Anterior cingulate cortex (tissue), 58 donors: ENCODE results near the gene LHFPL3.
"Not testable (repeated sequence)": the region's sequence is repeated elsewhere in the genome, so short reads cannot be mapped to it uniquely, and the experiment has no call there.

Experiments
- DNase-seq, 58 donors: peaks; one replicate each; lab custom pipeline; 2025; lab: John Stamatoyannopoulos, UW

LHFPL3 gene

GRCh38 chr7:104921596-104921995 is 593.2 kb downstream of the LHFPL3 start:
- no peak for DNase-seq

GRCh38 chr7:104922182-104923009 is 594.0 kb downstream of the LHFPL3 start:
- no peak for DNase-seq

- peak in 36 of 58 donors; percentile 5 to 65 (median 30) for DNase-seq
These were observed 594.6 kb downstream of the LHFPL3 start for GRCh38 chr7:104923010-104923421.

- DNase-seq, result not testable (repeated sequence)
These were observed 597.8 kb downstream of the LHFPL3 start for GRCh38 chr7:104926189-104926588.

- DNase-seq, result no peak
These were observed 598.2 kb downstream of the LHFPL3 start for GRCh38 chr7:104926601-104927041.

GRCh38 chr7:104927055-104927454 is 598.7 kb downstream of the LHFPL3 start:
- peak in 1 of 58 donors; percentile 5 for DNase-seq

GRCh38 chr7:104928721-104929400 is 600.5 kb downstream of the LHFPL3 start:
- no peak for DNase-seq

- DNase-seq, result no peak
These were observed 601.5 kb downstream of the LHFPL3 start for GRCh38 chr7:104929921-104930320.

GRCh38 chr7:104931181-104931781 is 602.9 kb downstream of the LHFPL3 start:
- DNase-seq, result peak in 1 of 58 donors; percentile 6

GRCh38 chr7:104933022-104933421 is 604.6 kb downstream of the LHFPL3 start:
- DNase-seq, result no peak

- DNase-seq, result no peak
These were observed 605.2 kb downstream of the LHFPL3 start for GRCh38 chr7:104933521-104933988.

- DNase-seq, result no peak
These were observed 606.3 kb downstream of the LHFPL3 start for GRCh38 chr7:104934665-104935064.

- no peak for DNase-seq
These were observed 606.9 kb downstream of the LHFPL3 start for GRCh38 chr7:104935276-104935675.

- DNase-seq, result no peak
These were observed 608.1 kb downstream of the LHFPL3 start for GRCh38 chr7:104936546-104936945.

- not testable (repeated sequence) for DNase-seq
These were observed 609.1 kb downstream of the LHFPL3 start for GRCh38 chr7:104937489-104937888.

GRCh38 chr7:104938741-104939390 is 610.5 kb downstream of the LHFPL3 start:
- DNase-seq, result no peak

GRCh38 chr7:104940023-104940710 is 611.8 kb downstream of the LHFPL3 start:
- no peak for DNase-seq

- no peak for DNase-seq
These were observed 615.3 kb downstream of the LHFPL3 start for GRCh38 chr7:104943502-104944343.

- no peak for DNase-seq
These were observed 617.2 kb downstream of the LHFPL3 start for GRCh38 chr7:104945599-104945956.
